SKM-1 treated with dmso at 0.1 percent for 144 hours (cell line): ENCODE measurements around the gene PTPRM.

Experiments used
- DNase-seq: peaks from one replicate; lab custom pipeline; 2025; ENCODE audit not compliant: unreplicated experiment; lab: John Stamatoyannopoulos, UW

Gene PTPRM

DNA sequence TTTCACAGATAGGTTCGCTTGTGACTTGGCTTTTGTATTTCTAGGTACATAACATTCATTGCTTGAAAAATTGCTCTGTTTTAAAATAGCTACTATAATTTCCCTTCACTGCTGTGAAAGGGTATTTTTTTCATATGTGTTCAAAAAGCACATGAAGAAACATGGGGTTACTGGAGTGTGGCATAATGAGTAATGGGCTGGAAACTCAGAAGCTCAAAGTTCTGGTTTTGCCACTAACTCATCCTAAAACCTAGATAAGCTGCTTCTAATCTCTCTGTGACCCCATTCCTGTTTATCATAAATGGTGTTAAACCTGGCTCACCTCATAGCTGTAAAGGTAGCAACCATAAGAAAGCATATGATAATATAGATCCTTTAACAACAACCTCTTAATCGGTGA lies 319.3 kb downstream of the PTPRM start:
- DNase-seq: no peak

DNA sequence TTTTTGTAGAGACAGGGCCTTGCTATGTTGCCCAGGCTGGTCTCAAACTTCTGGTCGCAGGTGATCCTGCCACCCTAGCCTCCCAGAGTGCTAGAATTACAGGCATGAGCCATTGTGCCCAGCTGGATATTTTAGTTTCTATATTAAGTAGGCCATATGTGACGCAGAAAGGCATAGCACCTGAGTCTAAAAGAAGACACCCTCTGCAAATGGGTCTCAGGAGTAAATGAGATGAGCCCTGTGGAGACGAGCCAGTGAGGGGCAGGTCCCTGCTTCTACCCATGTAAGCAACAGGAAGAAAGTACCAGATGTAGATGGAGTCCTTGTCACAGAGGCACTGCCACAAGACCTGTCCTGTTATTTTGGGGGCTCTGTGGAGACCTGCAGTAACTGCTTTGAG lies 322.4 kb downstream of the PTPRM start:
- no peak for DNase-seq

DNA sequence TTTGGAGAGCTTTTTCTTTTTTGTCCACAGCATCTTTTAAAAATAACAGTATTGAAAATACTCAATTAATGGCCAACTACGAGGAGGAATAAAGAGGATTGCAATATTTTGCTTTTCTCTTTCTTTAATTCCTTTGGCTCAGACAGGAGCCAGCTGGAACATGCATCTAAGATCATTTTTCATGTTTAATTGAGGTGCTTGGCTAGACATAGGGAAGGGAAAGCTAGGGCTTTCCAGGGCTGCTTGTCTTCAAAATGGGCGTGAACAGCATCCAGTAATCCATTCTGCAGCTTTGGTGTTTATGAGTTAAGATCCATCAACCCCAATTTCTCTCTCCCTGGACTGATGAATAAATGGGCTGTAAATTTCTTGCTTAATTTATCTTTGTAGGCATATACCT lies 323.0 kb downstream of the PTPRM start:
- no peak for DNase-seq

DNA sequence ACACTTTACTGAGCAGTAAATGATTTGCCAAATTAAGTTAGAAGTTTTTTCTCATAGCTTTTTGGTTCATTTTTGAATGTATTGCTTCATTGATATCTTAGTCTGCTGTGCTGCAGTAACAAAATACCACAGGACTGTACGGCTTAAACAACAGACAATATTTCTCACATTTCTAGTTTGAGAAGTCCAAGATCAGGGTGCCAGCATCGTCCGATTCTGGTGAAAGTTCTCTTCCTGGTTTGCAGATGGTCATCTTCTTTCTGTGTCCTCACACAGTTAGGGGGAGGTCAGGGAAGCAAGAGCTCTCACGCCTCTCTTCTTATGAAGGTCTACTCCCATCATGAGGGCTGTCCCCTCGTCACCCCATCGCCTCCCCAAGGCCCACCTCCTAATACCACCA lies 325.4 kb downstream of the PTPRM start:
- no peak for DNase-seq

DNA sequence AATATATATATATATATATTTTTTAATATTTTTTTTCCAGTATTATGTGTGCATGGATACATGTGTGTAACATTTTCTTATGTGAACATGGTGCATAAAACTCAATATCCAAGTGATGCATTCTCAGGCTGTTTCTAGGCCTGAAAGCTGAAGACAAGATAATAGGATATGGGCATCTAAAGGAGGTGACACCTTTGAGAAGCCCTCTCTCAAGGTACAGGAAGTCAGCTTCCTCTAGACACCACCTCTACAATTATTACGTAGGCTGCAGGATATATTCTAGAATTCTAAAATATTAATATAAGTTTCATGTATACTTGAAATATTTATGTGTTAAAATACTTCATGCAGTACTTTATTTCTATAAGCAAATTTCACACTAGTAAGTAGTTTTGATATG lies 327.5 kb downstream of the PTPRM start:
- DNase-seq: no peak

DNA sequence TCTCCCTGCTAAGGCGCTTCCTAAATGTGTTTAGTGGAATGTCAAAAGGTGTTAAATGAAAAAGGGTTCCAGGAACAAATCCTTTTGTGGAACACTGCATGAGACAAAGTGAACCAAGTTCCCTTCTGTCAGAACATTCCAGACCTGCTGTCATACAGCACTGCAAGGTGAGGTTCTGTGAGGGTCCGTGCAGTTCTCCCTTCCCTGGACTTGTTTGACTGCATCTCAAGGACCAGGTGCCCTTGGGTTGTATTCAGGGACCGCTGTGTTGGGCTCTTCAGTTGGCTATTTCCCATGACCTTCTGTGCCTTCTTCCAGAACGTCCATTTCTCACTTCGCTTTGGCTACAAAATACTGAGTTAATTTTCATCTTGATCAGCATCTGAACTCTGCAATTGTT lies 328.2 kb downstream of the PTPRM start:
- DNase-seq: no peak

DNA sequence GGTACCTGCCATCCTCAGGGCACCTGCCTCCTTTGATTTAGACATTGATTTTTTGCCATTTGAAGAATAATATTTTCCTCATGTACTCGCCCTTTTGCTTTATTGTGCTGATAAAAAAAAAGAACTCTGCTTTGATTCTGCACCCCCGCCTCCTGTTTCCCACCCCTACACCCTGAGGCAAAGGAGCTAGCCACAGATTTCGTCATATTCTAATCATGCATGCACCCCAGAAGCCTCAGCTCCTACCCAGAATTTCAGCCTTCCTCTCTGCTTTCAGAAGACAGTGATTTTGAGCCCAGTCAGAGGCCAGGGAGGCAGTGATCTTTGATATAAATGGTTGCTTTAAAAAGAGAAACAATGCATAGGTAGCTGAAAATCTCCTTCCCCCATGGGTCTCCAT lies 329.0 kb downstream of the PTPRM start:
- no peak for DNase-seq

DNA sequence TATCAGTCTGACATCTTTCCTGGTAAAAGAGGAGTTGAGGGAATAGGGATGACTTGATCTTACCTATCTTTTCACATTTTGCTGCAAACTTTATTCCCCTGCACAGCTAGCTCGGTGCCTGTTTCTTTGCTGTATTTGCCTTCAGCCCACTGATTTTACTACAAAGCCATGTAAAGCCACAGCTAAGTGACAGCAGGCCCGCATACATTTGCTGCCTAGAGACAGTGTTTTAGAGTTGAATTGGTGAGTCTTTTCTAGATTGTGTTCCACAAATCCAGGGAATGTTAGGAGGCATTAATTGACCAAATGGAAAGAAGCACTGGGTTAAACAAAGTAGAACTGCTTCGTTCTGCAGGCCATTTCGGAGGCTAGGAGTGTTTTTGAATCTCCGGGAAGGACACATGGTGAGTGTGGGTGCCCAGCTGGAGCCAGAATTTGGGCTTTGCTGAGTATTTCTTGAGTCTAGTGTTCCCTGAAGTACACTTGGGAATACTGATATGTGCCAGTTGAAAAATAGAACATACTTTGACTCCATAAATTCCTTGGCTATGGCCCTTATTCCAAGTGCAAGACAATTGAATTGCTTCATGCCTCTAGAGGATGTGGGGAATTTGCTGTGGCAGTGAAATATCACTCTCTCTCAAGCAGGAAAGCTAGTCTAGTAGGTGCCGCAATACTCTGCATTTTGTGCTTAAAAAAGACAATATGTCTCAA lies 329.8 kb downstream of the PTPRM start:
- no peak for DNase-seq

DNA sequence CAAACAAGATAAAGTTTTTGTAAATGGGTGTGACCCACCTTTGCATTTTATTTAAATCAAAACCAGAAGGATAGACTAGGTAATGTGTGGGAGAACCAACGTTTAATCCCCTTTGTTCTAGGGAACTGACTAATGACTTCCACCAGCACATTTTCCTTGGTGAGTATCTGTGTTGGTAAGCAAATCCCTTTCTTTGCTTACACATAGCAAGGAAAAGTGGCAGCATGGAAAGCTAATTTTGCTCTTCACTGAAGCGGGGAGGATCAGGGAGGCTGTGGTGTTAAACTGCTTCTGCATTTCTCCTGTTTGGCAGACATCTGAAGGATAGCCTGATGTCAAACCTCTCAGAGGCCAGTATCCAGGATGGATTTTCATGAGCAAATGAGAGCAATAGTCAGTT lies 331.1 kb downstream of the PTPRM start:
- DNase-seq: no peak

DNA sequence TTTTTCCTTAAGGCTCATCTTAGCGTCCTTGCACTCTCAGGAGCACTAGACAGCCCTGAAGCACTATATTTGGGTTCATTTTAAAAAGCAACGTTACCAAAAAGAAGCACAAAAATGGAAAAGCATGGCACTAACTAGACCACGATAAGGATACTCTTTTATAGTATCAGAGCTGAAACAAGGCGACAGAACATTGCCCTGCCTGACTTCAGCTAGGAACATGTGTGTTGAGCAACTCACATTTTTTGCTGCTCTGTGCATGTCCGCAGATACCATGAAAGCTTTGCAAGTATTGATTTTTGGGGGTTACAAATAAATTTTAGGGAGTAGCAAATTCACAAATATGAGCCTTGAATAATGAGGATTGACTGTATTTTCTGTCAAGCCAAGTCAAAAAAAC lies 332.0 kb downstream of the PTPRM start:
- no peak for DNase-seq

DNA sequence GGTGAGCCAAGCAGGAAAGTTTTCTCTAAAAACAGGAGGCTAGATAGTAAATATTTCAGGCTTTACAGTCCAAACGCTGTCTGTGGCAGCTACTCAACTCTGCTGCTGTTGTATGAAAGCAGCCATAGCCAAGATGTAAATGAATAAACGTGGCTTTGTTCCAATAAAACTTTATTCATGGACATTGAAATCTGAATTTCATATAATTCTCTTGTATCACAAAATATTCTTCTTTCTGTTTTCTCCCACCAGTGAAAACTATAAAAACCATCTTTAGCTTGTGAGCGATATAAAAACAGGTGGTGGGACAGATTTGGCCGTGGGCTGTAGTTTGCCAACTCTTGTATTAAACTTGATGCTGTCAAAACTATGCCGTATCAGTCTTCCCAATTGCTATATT lies 333.0 kb downstream of the PTPRM start:
- DNase-seq: no peak

DNA sequence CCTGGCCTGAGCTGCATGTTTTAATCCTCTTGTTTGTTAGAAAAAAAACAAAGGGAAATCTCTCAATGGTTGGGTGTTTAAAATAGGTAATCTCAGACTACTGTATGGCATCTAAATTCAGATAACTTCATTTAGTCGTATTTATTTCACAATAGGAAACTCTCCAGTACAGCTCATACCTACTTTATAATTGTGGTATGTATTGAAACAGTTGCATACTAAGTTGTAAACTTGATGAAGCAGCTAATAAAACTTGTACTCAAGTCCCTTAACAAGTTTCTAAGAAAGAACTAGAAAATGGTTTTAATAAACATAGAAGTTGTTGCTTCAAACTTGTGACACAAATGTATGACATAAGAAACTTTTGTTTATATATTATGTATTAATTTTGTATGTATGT lies 334.5 kb downstream of the PTPRM start:
- DNase-seq: no peak

DNA sequence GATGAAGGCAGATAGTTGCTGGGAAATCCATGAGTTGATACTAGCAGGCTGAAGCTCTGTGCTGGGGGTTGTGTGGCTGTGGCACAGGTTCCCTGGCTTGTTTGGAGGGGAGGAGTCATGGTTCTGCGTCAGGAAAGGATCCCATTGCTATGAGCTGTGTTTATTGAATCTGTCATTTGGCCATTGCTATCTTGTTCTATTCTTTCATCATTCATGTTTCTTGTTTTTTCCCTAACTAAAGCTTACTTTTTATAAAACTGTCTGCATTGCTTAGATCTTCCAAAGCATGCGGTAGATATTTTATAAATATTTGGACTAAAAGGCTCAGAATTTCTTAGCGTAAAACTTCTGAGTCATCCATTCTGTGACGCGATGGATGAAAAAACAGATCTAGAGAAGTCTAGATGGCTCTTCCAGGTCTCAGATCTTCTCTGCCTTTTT lies 335.3 kb downstream of the PTPRM start:
- no peak for DNase-seq

DNA sequence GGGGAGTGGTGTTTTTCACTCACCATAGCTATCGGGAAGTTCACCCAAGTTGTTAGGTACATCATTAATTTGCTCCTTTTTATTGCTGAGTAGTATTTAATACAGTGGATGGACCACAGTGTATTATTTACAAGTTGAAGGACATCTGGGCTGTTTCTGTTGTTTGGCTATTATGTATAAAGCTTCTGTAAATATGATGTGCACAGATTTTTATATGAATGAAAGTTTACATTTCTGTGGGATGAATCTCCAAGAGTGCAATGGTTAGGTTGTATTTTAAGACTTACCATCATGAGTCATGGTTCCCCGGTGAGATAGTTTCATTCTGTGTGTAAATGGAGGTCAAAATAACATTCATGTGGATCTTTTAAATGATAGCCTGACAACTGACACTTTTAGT lies 337.4 kb downstream of the PTPRM start:
- no peak for DNase-seq

DNA sequence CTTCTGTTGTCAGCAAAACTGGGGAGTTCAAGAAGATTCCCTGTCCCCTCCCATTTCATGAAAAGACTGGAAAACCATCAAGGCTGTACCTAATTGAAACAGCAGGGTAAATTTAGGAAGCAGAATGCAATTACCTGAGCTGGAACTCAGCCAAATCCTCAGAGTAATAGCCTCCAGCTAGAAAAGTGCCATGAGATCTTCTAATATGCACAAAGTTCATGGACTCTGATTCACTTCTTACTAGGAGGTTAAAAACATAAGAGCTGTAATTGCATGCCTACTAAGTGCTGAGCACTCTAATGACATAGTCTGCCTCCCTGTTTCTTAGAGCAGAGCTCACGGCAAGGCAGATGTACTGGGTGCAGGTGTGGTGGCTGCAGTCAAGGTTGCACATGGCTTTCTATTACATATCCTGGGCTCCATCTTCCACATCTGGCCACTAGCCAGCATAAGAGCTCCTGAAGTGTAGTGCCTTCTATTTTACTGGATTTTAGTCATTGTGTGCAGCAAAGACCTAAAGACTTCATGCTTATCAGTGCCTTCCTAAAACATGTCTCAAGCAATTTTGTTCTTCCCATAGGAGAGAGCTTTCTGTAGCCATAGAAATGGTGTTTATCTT lies 341.7 kb downstream of the PTPRM start:
- no peak for DNase-seq

DNA sequence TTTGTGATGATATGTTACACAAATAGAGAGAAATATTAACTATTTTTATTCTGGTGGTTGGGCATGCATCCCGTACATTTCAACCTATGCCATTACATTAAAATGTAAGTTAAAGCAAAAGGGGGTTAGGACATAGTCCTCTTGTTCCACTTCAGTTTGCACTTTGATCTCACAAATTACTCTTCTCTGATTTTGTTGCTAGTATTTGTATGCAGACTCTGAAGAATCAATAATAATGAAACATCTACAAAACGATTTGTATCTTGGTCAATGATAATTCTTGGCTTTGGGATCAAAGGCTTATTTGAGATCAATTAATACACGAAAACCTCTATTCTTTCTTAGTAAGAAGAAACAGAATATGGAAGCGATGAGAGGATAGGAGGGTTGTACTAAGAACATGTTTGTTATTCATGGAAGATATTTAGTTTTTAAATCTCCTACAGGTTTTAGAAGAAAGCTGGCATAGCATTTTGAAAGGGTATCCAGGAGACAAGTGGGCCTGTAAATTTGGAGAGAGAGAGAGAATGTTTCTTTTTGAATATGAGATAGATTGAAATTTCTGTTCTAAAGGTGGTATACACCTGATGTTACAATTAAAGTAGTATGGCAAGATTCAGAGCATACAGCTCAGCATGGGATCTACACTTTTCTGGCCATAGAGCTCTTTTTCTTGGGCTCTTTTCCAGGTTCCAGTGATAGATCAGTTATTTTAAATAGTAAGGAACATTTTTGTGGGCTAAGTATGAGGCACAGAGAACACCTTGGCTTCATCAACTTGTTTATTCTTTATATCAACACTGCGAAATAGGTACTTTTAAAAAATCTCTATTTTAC lies 347.9 kb downstream of the PTPRM start:
- no peak for DNase-seq

DNA sequence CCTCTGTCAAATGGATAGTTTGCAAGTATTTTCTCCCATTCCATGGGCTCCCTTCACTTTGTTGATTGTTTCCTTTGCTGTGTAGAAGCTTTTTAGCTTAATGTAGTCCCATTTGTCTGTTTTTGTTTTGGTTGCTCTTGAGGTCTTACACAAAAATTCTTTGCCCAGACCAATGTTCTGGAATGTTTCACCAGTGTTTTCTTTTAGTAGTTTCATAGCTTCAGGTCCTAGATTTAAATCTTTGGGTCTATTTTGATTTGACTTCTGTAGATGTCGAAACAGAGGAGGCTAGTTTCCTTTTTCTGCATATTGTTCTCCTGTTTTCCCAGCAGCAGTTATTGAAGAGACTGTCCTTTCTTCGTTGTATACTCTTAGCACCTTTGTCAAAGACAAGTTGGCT lies 351.6 kb downstream of the PTPRM start:
- no peak for DNase-seq

DNA sequence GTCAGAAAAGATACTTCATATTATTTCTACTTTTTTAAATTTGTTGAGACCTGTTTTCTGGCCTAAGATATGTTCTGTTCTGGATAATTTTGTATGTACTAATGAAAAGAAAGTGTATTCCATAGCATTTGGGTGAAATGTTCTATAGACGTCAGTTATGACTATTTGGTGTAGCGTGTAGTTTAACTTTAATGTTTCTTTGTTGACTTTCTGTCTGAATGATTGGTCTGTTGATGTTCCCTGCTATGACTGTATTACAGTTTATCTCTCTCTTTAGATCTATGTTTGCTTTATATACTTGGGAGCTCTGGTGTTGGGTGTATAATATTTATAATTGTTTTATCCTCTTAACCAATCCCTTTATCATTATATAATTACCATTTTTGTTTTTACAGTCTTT lies 352.4 kb downstream of the PTPRM start:
- no peak for DNase-seq

DNA sequence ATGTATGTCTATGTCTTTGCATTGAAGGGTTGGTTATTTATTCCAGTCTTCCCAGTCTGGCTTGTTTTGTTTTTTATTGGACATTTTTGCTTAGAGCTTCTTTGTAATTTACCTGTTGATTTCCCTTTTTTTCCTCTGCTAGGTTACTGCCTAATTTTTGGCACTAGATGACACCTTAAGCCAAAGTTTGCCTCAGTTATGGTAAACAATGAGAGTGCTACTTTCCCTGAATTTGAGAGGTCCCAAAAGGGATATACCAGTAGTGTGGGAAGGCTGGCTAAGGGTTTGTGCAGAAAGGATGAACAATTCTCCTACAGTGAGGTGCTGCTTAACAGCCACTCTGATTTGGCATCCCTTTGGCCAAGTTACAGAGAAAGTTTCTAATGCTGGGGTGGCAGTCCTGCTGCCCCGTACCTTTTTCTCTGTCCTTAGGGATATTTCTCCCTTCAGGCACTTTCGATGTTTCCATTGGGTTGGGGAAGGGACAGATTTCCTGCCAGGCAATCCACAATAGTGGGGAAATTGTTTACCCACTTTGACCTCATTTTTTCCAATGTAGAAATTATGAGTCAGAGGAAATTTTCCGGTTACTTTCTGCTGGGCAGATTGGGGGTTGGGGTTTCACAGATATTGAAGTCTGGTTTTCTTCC lies 354.9 kb downstream of the PTPRM start:
- no peak for DNase-seq

DNA sequence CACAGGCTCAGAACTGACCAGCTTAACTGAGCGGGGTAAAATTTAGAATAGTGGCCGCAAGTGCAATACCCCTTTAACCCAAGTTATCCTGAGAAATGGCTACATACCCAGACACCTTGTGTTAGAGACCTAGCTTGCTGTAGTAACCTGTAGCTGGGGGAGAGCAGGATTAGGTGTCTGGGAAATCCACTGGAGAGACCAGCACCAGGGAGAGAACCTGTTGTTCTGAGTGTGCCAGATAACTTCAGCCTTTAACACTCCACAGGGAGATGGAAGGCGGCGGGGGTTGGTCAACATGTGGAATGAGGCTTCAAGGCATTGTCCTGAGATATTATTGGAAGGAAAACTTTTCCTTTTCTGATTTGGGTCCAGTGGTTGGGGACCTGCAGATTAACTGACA lies 356.0 kb downstream of the PTPRM start:
- no peak for DNase-seq

DNA sequence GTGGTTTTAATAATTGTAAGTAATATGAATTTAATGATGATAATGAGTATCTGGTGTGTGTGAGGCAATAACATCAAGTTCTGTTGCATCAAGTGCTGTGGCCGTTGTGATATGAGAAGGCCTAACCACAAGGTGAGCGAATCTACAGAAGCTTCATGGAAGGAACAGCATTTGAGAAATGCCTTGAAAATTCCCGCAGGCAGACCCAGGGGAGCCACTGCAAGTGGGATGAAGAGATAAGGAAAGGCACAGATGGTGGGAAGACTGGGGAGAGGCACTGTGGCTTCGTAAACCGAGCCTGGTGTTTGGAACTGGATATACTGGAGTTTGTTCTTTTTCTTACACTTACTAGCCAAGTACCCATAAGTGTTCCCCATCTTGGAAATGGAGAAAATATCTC lies 357.5 kb downstream of the PTPRM start:
- DNase-seq: no peak

DNA sequence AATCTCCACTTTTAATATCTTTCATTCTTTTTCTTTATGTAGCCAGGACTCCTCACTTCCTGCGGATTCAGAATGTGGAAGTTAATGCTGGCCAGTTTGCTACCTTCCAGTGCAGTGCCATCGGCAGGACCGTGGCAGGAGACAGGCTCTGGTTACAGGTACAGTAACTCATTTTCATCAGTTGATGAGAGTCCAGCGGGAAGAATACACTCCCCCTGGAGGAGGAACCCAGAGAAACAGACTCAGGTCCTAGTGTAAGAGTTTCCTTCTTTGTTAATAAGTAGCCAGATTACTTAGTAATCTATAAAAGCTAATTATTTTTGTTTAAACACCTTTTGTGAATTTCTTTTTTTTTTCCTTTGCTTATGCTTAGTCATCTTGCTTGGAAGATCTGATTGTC lies 359.4 kb downstream of the PTPRM start:
- DNase-seq: no peak
